K562 (cell line): ENCODE data around the gene FBXO44. TPM values are rescaled to one million over a fixed set of nuclear protein-coding genes. Genes with fewer than 3 reads are reported as not detected.
A peak's percentile ranks its signal among the peaks of the same experiment; 100 is the strongest.

Experiments
- ATAC-seq: fragments of 200-7000 bp; cut with Tn5 transposase; 3 replicates; pipeline ENCODE4 v1.9.1; 2020; ENCODE audit warnings: moderate library complexity
- BruUV-seq: library from RNA; stranded (reverse); fragments of 400-500 nt; replicated peaks from 2 replicates; lab custom pipeline; 2021; lab: Mats Ljungman, UMichigan
- CTCF ChIA-PET: fragments of 300-600 bp; formaldehyde crosslinking; extraction: SDS; loops from one replicate; lab custom pipeline; 2021; ENCODE audit warnings: low intra/inter-chr PET ratio; lab: Yijun Ruan, JAX
- POLR2A ChIA-PET: fragments of 300-600, 350-650 bp; sonication (Branson Sonifier 250); formaldehyde crosslinking; extraction: SDS; loops from one replicate; lab custom pipeline; 2021; ENCODE audit warnings: antibody characterized with exemption, inconsistent platforms; lab: Yijun Ruan, JAX
- DNase-seq, 4 experiments: peaks; one replicate each; pipeline versions ENCODE4 v3.0.0 to v3.0.0-alpha.2; 2011 to 2018; ENCODE audit warnings: low spot score in 3 of 4, mixed read lengths in 3 of 4; ENCODE audit errors: extremely low read depth in 1 of 4
- FAIRE-seq: peaks from 2 replicates; lab custom pipeline; 2011; peaks lifted over from hg19 to GRCh38; lab: Jason Lieb, UNC
- H2AFZ ChIP-seq: 2 replicates; pipeline ENCODE4 v1.6.0; 2011; ENCODE audit warnings: low read depth, low read length, control low read depth, inconsistent platforms
- H3K27ac ChIP-seq: fragments of 200-600 bp; 3 replicates; pipeline ENCODE4 v1.8.0; 2011; ENCODE audit warnings: low read depth, mild to moderate bottlenecking, control low read depth, inconsistent platforms, low read length, moderate library complexity, mixed read lengths; ENCODE audit errors: extremely low read depth
- H3K27me3 ChIP-seq, 2 experiments: fragments of 300-600 bp in 1 of 2; 2 replicates in 1 of 2; 3 replicates in 1 of 2; pipeline versions ENCODE4 v1.6.0 to v1.8.0; 2011; ENCODE audit warnings: inconsistent platforms in 2 of 2, low read length in 2 of 2, mild to moderate bottlenecking in 1 of 2, mixed read lengths in 1 of 2, moderate library complexity in 1 of 2; ENCODE audit not compliant: control insufficient read depth in 2 of 2, insufficient read depth in 2 of 2
- H3K36me3 ChIP-seq: fragments of 300-600 bp; 3 replicates; pipeline ENCODE4 v1.8.0; 2011; ENCODE audit warnings: mild to moderate bottlenecking, low read length, inconsistent platforms; ENCODE audit not compliant: control insufficient read depth, insufficient read depth
- H3K4me1 ChIP-seq, 2 experiments: fragments of 200-600 bp in 1 of 2; replicated peaks in 1 of 2; 2 replicates in 1 of 2; 3 replicates in 1 of 2; pipeline versions ENCODE4 v1.5.1 to v1.8.0; 2011; ENCODE audit warnings: inconsistent platforms in 2 of 2, low read length in 2 of 2, mild to moderate bottlenecking in 1 of 2, mixed read lengths in 1 of 2, moderate library complexity in 1 of 2; ENCODE audit not compliant: control insufficient read depth in 2 of 2, insufficient read depth in 2 of 2
- H3K4me2 ChIP-seq: 2 replicates; pipeline ENCODE4 v1.6.1; 2011; ENCODE audit warnings: low read length, control low read depth, inconsistent platforms, mixed read lengths; ENCODE audit not compliant: insufficient read depth
- H3K4me3 ChIP-seq: fragments of 200-600 bp; sonication (generic), shearing (Covaris generic); 2 replicates; pipeline ENCODE4 v1.5.1; 2016; ENCODE audit warnings: control low read depth, inconsistent platforms
- H3K79me2 ChIP-seq: fragments of 200-600 bp; 3 replicates; pipeline ENCODE4 v1.8.0; 2011; ENCODE audit warnings: low read length, inconsistent platforms; ENCODE audit not compliant: control insufficient read depth, insufficient read depth
- H3K9ac ChIP-seq, 2 experiments: 2 replicates each; pipeline versions ENCODE4 v1.6.0 to v1.6.1; 2011; ENCODE audit warnings: low read depth in 2 of 2, low read length in 2 of 2, control low read depth in 1 of 2, inconsistent platforms in 1 of 2, mild to moderate bottlenecking in 1 of 2, mixed read lengths in 1 of 2; ENCODE audit not compliant: insufficient read depth in 1 of 2
- H3K9me1 ChIP-seq: one replicate; pipeline ENCODE4 v1.6.0; 2011; ENCODE audit warnings: inconsistent platforms, mild to moderate bottlenecking, low read length, moderate library complexity; ENCODE audit not compliant: control insufficient read depth, insufficient read depth
- H3K9me3 ChIP-seq: replicated peaks from 2 replicates; pipeline ENCODE4 v1.5.1; 2011; ENCODE audit warnings: low read depth, low read length, inconsistent platforms; ENCODE audit not compliant: control insufficient read depth, insufficient read depth
- H4K20me1 ChIP-seq: replicated peaks from 2 replicates; pipeline ENCODE4 v1.6.1; 2011; ENCODE audit warnings: low read length, inconsistent platforms, mixed read lengths; ENCODE audit not compliant: control insufficient read depth, insufficient read depth
- ASH1L ChIP-seq: fragments of 450-650 bp; IDR thresholded peaks from 2 replicates; pipeline ENCODE4 v1.6.1; 2018; ENCODE audit warnings: borderline replicate concordance, mild to moderate bottlenecking, low read depth; ENCODE audit not compliant: partially characterized antibody
- ATF7 ChIP-seq: fragments of 450-650 bp; IDR thresholded peaks from 2 replicates; pipeline ENCODE4 v1.7.1; 2014; ENCODE audit warnings: mild to moderate bottlenecking, moderate library complexity
- ETV6 ChIP-seq, 3 experiments: fragments of 150-350 bp in 1 of 3; sonication (generic) in 1 of 3; formaldehyde crosslinking in 1 of 3; IDR thresholded peaks; 2 replicates each; pipeline versions ENCODE4 v1.6.1 to v1.8.0; 2014 to 2022; ENCODE audit warnings: borderline replicate concordance in 2 of 3, low read depth in 2 of 3, antibody characterized with exemption in 1 of 3, low read length in 1 of 3, mild to moderate bottlenecking in 1 of 3, missing genetic modification reagents in 1 of 3
- HNRNPK ChIP-seq: fragments of 200-400 bp; formaldehyde crosslinking; IDR thresholded peaks from one replicate; pipeline ENCODE4 v1.6.1; 2018; ENCODE audit warnings: mild to moderate bottlenecking, low read depth, low read length; ENCODE audit not compliant: poor library complexity, severe bottlenecking
- HOXB6 ChIP-seq: fragments of 250-450 bp; sonication (Bioruptor Pico); IDR thresholded peaks from 2 replicates; pipeline ENCODE4 v1.5.1; 2022; ENCODE audit warnings: mild to moderate bottlenecking, borderline replicate concordance
- LEF1 ChIP-seq: fragments of 450-650 bp; IDR thresholded peaks from 2 replicates; pipeline ENCODE4 v1.6.1; 2016; ENCODE audit warnings: mild to moderate bottlenecking
- POLR2A ChIP-seq: fragments of 450-650 bp; conservative IDR thresholded peaks from 2 replicates; pipeline ENCODE4 v1.6.1; 2016
- RNF2 ChIP-seq: sonication (generic); IDR thresholded peaks from 2 replicates; pipeline ENCODE4 v1.6.1; 2016
- SIN3B ChIP-seq: fragments of 450-650 bp; IDR thresholded peaks from 2 replicates; pipeline ENCODE4 v1.6.1; 2017; ENCODE audit warnings: low read depth, mild to moderate bottlenecking, moderate library complexity
- ZBTB17 ChIP-seq: fragments of 450-650 bp; formaldehyde crosslinking; IDR thresholded peaks from 2 replicates; pipeline ENCODE4 v1.4.0; 2020; ENCODE audit warnings: mild to moderate bottlenecking
- ZNF699 ChIP-seq: fragments of 250-450 bp; sonication (Bioruptor Pico); IDR thresholded peaks from 2 replicates; pipeline ENCODE4 v1.8.0; 2021; ENCODE audit warnings: mild to moderate bottlenecking, moderate library complexity; ENCODE audit not compliant: insufficient replicate concordance
- ZNF75A ChIP-seq: fragments of 450-650 bp; formaldehyde crosslinking; IDR thresholded peaks from 2 replicates; pipeline ENCODE4 v1.4.0; 2020; ENCODE audit warnings: mild to moderate bottlenecking
- ZZZ3 ChIP-seq: fragments of 450-650 bp; IDR thresholded peaks from 2 replicates; pipeline ENCODE4 v1.6.1; 2016; ENCODE audit warnings: antibody characterized with exemption, mild to moderate bottlenecking, moderate library complexity
- whole genome bisulfite sequencing: fragments of 100-300 bp; shearing (Covaris generic); methylation state at CpG from one replicate; pipeline ENCODE4 v1.1.6; 2016; ENCODE audit warnings: low coverage, mixed read lengths; ENCODE audit not compliant: insufficient coverage; ENCODE audit errors: missing lambda C conversion rate; 5-methylcytosine and 5-hydroxymethylcytosine counted together
- in situ Hi-C: fragments of 300-500 bp; cut with MboI; formaldehyde crosslinking; loops from 4 replicates; pipeline ENCODE4 v1.15.0; 2018; ENCODE audit warnings: inconsistent platforms, mixed read lengths
- intact Hi-C: fragments of 100-400 bp; cut with micrococcal nuclease; formaldehyde crosslinking; loops from 2 replicates; pipeline ENCODE4 v1.14.2; 2022
- polyA plus RNA-seq, 8 experiments: library from polyadenylated mRNA; depleted of rRNA in 4 of 8; stranded (reverse) in 5 of 8; unstranded in 3 of 8; fragments of >200 nt; fragmentation: Nextera tagmentation in 2 of 8; fragmentation: Illumina TruSeq in 1 of 8; extraction: Ambion mirVana in 2 of 8; extraction: Trizol in 1 of 8; gene quantifications; 2 replicates each; pipeline versions ENCODE4 v1.2.1 to v1.2.3, GENCODE V29; 2011 to 2014; ENCODE audit warnings: inconsistent platforms in 1 of 8, missing spikeins in 1 of 8
- total RNA-seq, 7 experiments: library from RNA; depleted of rRNA in 6 of 7; stranded (reverse); fragments of >200 nt in 6 of 7; fragmentation: Illumina TruSeq in 2 of 7; extraction: Trizol in 2 of 7; gene quantifications; 2 replicates each; pipeline versions ENCODE4 v1.2.1 to v1.2.3, GENCODE V29; 2011 to 2021; ENCODE audit warnings: low replicate concordance in 1 of 7
- TF ChIP-seq, protein P1 (sequence below): fragments of 450-650 bp; IDR thresholded peaks from 2 replicates; pipeline ENCODE4 v1.6.1; 2016; ENCODE audit warnings: low read depth, mild to moderate bottlenecking, moderate library complexity
- TF ChIP-seq, protein P2 (sequence below): fragments of 200-800 bp; sonication (Bioruptor generic); IDR thresholded peaks from 2 replicates; pipeline ENCODE4 v1.6.1; 2017; ENCODE audit warnings: missing genetic modification characterization, missing compliant biosample characterization

Gene FBXO44
- total and polyA plus RNA-seq, 9 of the 15 experiments (the other 6 are each of a cell fraction or from before 2014, with no cell fraction given): 0.69 to 20.9 (median 6.7) TPM

DNA sequence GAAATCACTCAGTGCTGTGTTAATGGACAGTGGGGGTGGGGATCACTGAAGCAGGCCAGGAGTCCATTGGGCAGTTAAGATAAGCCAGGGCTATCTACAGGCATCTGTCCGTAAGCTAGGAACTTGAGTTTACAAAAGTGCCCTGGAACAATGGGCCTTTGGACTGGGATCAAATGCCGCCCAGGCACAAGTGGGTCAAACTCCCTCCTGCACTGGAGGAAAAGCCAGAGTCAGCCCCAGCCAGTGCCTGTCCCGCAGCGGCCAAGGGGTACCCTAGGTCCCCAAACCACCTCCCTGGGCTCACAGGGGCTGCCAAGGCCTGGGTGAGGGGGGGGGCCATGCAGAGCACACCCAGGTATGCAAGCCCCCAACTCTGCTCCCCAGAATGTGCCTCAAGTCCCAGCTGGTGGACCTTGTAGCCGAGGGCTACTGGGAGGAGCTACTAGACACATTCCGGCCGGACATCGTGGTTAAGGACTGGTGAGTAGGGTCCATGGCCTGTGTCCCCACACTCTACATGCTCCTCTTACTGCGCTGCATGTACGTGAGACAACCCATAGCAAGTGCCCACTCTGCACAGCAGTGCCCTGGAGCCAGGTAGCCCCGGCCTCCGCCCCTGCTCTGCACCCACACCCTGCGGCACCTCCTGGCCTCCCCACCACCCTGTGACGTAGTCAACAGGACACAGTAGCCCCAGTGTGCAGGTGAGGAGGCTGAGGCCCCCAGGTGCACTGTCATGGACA is 17.0 kb downstream of the FBXO44 start:
- 64% methylated on average over 14 of the region's 14 CpGs for WGBS
- Histone ChIP-seq H3K9me3 (no peaks in the 10 kb centered on the region), H2AFZ (no peak overlapping the region), H3K9me1 (peaks cover 8% of the 10 kb centered on the region), H3K36me3 (peaks cover 79% of the 10 kb centered on the region; the same call in 2 of the 3 replicates), H3K4me2 (peak overlapping the region; percentile 65), H3K79me2 (no peaks in the 10 kb centered on the region; the same call in none of the 3 replicates), H3K27ac (peak overlapping the region; percentile 67), H3K4me3 (no peak overlapping the region), H3K9ac (peak overlapping the region; percentile 35 to 85; a peak in 3 of 4 replicates), H4K20me1 (peaks cover 8% of the 10 kb centered on the region), H3K4me1 (peaks cover 20 to 57% of the 10 kb centered on the region in 2 experiments), H3K27me3 (no peaks in the 10 kb centered on the region)
- intact Hi-C loops: loop anchor here (5.0 kb wide), 1 partner anchor 36 kb away; no protein-coding TSS in a partner anchor
- BruUV-seq: no TSS peak
- peak; percentile 89 for FAIRE-seq
- ChIA-PET CTCF (no interaction called here), POLR2A (interaction anchor here (0.6 to 3.8 kb wide), 17 partner anchors 7 to 238 kb away, joined by 3 to 40 read pairs (median 4); partner anchors contain the start of genes FBXO6 and MAD2L2)
- peak; percentile 66 to 87 (median 77) for DNase-seq
- ATAC-seq: peak; percentile 82
- in situ Hi-C loops: no loop called here
- TF ChIP-seq, protein P1, sequence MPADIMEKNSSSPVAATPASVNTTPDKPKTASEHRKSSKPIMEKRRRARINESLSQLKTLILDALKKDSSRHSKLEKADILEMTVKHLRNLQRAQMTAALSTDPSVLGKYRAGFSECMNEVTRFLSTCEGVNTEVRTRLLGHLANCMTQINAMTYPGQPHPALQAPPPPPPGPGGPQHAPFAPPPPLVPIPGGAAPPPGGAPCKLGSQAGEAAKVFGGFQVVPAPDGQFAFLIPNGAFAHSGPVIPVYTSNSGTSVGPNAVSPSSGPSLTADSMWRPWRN: peak; percentile 75; the same call in 1 of the 2 replicates
- 0 out of 4 replicates have a peak, but pooled peaks of 1 of the 2 experiments have one; percentile 38 for TF ChIP-seq ETV6 (IDR thresholded peaks at IDR 0.05; ENCODE audit: borderline replicate concordance in 1 of 2, low read depth in 2 of 2, low read length in 1 of 2)
- TF ChIP-seq ETV6 (CRISPR knock-in tag; IDR thresholded peaks at IDR 0.05; ENCODE audit: borderline replicate concordance): no peak
- no peak for TF ChIP-seq ZNF699 (CRISPR knock-in tag)
- no peak for TF ChIP-seq ASH1L
- no peak for TF ChIP-seq ZZZ3
- no peak for TF ChIP-seq ZNF75A
- TF ChIP-seq SIN3B: 0 out of 2 replicates have a peak, but pooled peaks have one; percentile 8
- TF ChIP-seq ATF7: peak; percentile 46; the same call in 1 of the 2 replicates
- TF ChIP-seq HNRNPK: no peak
- TF ChIP-seq RNF2: peak; percentile 73
- peak; percentile 70; the same call in 1 of the 2 replicates for TF ChIP-seq ZBTB17
- peak; percentile 53 for TF ChIP-seq POLR2A
- TF ChIP-seq LEF1: peak; percentile 92
- TF ChIP-seq, protein P2, sequence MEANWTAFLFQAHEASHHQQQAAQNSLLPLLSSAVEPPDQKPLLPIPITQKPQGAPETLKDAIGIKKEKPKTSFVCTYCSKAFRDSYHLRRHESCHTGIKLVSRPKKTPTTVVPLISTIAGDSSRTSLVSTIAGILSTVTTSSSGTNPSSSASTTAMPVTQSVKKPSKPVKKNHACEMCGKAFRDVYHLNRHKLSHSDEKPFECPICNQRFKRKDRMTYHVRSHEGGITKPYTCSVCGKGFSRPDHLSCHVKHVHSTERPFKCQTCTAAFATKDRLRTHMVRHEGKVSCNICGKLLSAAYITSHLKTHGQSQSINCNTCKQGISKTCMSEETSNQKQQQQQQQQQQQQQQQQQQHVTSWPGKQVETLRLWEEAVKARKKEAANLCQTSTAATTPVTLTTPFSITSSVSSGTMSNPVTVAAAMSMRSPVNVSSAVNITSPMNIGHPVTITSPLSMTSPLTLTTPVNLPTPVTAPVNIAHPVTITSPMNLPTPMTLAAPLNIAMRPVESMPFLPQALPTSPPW (CRISPR knock-in tag): peak; percentile 74
- no peak for TF ChIP-seq HOXB6 (CRISPR knock-in tag)
